Stimulated activated CD8-positive, alpha-beta memory T cell treated with anti-CD3 and anti-CD28 coated beads, Interleukin-4, amount 100 ng/mL, for 4 hours (primary cell): Measurements from ENCODE around the gene NUTF2.
"Not testable (repeated sequence)": the region's sequence is repeated elsewhere in the genome, so short reads cannot be mapped to it uniquely, and the experiment has no call there.

ENCODE experiments used
- DNase-seq, 2 donors: peaks; one replicate each; pipeline ENCODE4 v3.0.0-alpha.2; 2020; ENCODE audit warnings: low read depth in 2 of 2, low spot score in 1 of 2

NUTF2 gene

DNA sequence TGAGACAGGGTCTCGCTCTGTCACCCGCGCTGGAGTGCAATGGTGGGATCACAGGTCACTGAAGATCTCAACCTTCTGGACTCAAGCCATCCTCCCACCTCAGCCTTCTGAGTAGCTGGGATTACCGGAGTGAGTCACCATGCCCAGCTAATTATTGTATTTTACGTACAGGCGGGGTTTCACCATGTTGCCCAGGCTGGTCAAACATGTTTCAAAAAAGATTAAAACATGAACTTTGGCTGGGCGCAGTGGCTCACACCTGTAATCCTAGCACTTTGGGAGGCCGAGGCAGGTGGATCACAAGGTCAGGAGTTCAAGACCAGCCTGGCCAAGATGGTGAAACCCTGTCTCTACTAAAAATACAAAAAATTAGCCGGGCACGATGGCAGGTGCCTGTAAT, 9.5 kb upstream of the NUTF2 start:
- not testable (repeated sequence) for DNase-seq

GRCh38 chr16:67837811-67838210, 8.9 kb upstream of the NUTF2 start:
- no peak for DNase-seq

DNA sequence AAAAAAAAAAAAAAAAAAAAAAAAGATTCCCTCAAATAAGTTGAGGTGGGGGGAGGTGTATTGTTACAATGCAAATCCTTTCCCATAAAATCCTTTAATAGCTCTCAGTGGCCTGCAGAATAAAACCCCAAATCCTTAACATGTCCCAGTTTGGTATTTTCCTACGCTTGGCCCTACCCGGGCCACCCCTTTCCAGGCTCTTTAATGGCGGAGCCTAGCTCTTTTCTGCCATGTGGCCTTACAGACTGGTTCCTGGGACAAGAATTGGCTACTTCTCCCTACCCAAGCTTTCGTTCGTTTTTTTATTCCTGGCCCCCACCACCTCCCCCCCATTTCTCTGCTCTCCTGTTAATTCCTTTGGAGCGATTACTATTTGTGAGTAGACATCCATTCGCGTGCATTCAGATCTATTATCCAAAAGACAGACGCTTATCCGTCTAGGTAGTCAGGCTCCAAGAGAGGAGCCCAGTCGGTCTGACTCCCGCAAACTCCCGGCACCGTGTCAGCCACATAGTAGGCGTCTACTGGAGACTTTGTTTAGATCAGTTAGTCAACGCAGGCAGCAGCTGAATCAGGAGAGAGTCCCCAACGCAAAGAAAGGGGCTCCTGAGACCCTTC, 5.4 kb upstream of the NUTF2 start:
- no peak for DNase-seq

- DNase-seq: peak; percentile 86 to 87
These were observed 4.8 kb upstream of the NUTF2 start, which contains the start of gene THAP11 for GRCh38 chr16:67841816-67842508. TSS of gene THAP11 (plus strand) at chr16:67842320. CDS start at chr16:67842555, 235 bp downstream.

GRCh38 chr16:67842509-67843342, 4.0 kb upstream of the NUTF2 start:
- DNase-seq: peak in 1 of 2 donors; percentile 20

- DNase-seq: no peak
These were observed 3.4 kb upstream of the NUTF2 start for GRCh38 chr16:67843343-67843765.

GRCh38 chr16:67844497-67844896, 2.2 kb upstream of the NUTF2 start:
- no peak for DNase-seq

GRCh38 chr16:67845291-67846062, 1.3 kb upstream of the NUTF2 start:
- no peak for DNase-seq

DNA sequence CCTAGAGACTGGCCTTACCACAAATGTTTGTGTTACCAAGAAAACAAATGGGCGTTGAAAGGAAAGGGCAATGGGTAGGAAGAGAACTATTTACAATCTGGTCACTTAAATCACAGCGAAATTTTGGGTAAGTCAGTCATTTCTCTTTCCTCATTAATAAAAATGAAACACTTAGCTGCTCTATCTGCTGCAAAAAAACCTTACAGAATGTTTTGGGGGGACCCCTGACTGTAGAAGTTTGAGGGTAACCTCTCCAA, 742 bp upstream of the NUTF2 start:
- no peak for DNase-seq

GRCh38 chr16:67847064-67847861, 530 bp downstream of the NUTF2 start, which contains the start of gene CENPT:
TSS of gene CENPT (minus strand) at chr16:67847693. CDS start at chr16:67833859, 13,834 bp downstream.
- no peak for DNase-seq

DNA sequence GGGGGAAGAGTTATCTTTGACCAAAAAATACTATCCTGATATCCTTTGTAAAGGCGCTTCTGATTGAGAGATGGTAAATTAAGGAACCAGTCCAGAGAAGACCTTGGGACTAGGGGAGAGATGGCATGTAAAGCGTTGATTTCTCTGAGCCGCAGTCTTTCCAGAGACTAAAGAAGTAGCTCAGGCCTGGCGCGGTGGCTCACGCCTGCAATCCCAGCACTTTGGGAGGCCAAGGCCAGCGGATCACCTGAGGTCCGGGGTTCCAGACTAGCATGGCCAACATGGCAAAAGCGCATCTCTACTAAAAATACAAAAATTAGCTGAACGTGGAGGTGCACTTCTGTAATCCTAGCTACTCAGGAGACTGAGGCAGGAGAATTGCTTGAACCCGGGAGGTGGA, 1.4 kb downstream of the NUTF2 start:
- DNase-seq: no peak

DNA sequence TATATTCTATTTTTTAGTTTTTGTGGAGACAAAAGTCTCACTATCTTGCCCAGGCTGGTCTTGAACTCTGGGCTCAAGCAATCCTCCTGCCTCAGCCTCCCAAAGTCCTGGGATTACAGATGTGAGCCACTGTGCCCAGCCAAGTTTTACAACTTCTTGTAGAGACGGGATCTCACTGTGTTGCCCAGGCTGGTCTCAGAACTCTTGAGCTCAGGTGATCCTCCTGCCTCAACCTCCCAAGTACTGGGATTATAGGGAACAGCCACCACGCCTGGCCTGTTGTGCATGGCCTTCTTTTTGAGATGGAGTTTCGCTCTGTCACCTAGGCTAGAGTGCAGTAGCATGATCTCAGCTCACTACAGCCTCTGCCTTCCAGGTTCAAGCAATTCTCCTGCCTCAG, 6.9 kb downstream of the NUTF2 start:
- no peak for DNase-seq

DNA sequence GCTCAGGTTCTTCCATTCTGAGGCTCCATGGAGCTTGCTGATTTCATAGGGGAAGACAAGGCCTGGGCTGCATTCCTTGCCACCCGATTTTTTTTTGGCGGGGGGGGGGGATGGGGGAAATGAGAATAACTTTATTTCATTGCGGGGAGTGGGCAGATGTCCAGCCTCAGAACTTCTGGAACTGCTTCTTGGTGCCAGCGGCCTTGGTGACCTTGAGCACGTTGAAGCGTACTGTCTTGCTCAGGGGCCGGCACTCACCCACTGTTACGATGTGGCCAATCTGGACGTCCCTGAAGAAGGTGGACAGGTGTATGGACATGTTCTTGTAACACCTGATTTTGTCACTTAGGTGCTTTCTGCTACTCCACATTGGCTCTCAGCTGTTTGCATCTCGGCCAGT, 9.1 kb downstream of the NUTF2 start:
- no peak for DNase-seq

- DNase-seq: no peak
These were observed 10.3 kb downstream of the NUTF2 start for GRCh38 chr16:67856927-67857546.

- DNase-seq: no peak
These were observed 11.0 kb downstream of the NUTF2 start for GRCh38 chr16:67857547-67858233.

DNA sequence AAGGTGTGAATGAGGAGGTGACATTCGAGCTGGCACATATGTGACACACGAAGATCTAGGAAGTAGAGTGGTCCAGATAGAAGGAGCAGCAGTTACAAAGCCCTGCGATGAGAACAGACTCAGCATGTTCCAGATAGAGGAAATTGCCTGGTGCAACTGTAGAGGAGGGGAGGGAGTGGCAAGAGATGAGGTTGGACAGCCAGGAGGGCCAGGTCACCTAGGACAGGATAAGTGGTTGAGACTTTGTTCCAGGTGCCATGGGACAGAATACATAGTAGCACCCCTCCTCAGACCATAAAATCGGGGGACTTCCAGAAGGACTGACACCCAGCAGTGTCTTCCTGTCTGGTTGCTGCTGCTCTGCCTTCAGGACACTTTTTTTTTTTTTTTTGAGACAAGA, 11.8 kb downstream of the NUTF2 start:
- DNase-seq: no peak

GRCh38 chr16:67860589-67861398, 14.1 kb downstream of the NUTF2 start:
- DNase-seq: no peak

DNA sequence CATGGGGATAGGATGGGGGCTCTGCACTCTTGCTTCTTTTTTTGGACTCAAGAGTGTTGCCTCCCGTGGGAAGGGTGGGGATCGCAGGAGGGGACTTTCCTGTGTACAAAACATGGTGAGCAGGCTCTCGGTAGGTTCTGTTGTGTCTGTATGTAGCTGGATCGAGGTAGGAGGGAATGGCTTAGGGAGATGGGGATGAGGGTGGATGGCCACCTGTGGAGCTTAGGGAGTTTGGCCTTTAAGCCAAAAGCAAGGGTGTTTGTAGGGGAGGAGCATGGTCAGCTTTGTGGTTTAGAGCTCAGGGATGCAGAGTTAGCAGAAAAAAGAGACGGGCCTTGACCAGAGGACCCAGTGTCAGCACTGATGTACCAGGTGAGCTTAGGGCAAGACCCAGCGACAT, 15.1 kb downstream of the NUTF2 start:
- DNase-seq: no peak
